Stimulated activated CD4-positive, alpha-beta T cell treated with anti-CD3 and anti-CD28 coated beads, Interleukin-4, amount 100 ng/mL, for 1 hour (primary cell): Measurements from ENCODE around the gene TIPARP.
"Not testable (repeated sequence)": the region's sequence is repeated elsewhere in the genome, so short reads cannot be mapped to it uniquely, and the experiment has no call there.

Experiments
- DNase-seq: peaks from one replicate; pipeline ENCODE4 v3.0.0-alpha.2; 2020

Gene TIPARP

GRCh38 chr3:156678197-156678596 is 3.8 kb downstream of the TIPARP start:
- DNase-seq, result no peak

GRCh38 chr3:156680243-156680914 is 6.0 kb downstream of the TIPARP start:
- DNase-seq, result no peak

GRCh38 chr3:156681002-156681401 is 6.6 kb downstream of the TIPARP start:
- no peak for DNase-seq

- DNase-seq, result no peak
Measured at GRCh38 chr3:156682501-156682900, 8.1 kb downstream of the TIPARP start.

GRCh38 chr3:156682963-156683362 is 8.6 kb downstream of the TIPARP start:
- DNase-seq, result no peak

GRCh38 chr3:156685198-156685597 is 10.8 kb downstream of the TIPARP start:
- DNase-seq, result no peak

- no peak for DNase-seq
Measured at GRCh38 chr3:156685752-156686151, 11.4 kb downstream of the TIPARP start.

- DNase-seq, result no peak
Measured at GRCh38 chr3:156687023-156687422, 12.6 kb downstream of the TIPARP start.

- no peak for DNase-seq
Measured at GRCh38 chr3:156688632-156689452, 14.5 kb downstream of the TIPARP start.

- DNase-seq, result no peak
Measured at GRCh38 chr3:156689608-156690007, 15.2 kb downstream of the TIPARP start.

GRCh38 chr3:156691920-156692319 is 17.5 kb downstream of the TIPARP start:
- no peak for DNase-seq

- no peak for DNase-seq
Measured at GRCh38 chr3:156693166-156693565, 18.8 kb downstream of the TIPARP start.

GRCh38 chr3:156694536-156694935 is 20.1 kb downstream of the TIPARP start:
- no peak for DNase-seq

- DNase-seq, result no peak
Measured at GRCh38 chr3:156702367-156702766, 28.0 kb downstream of the TIPARP start.

GRCh38 chr3:156704370-156705036 is 30.1 kb downstream of the TIPARP start:
- no peak for DNase-seq

GRCh38 chr3:156705761-156706616 is 31.6 kb downstream of the TIPARP start:
- no peak for DNase-seq

- no peak for DNase-seq
Measured at GRCh38 chr3:156707588-156707987, 33.2 kb downstream of the TIPARP start.

GRCh38 chr3:156710429-156710828 is 36.0 kb downstream of the TIPARP start:
- no peak for DNase-seq

- no peak for DNase-seq
Measured at GRCh38 chr3:156711113-156711512, 36.7 kb downstream of the TIPARP start.

- not testable (repeated sequence) for DNase-seq
Measured at GRCh38 chr3:156711944-156712343, 37.6 kb downstream of the TIPARP start.

- DNase-seq, result no peak
Measured at GRCh38 chr3:156716105-156716862, 41.9 kb downstream of the TIPARP start.
